WTC11 (cell line): ENCODE measurements around the gene EFHD2.

ENCODE experiments used
- NR2C2 ChIP-seq: sonication (generic); formaldehyde crosslinking; IDR thresholded peaks from 2 replicates; pipeline ENCODE4 v1.8.0; 2022; ENCODE audit warnings: mild to moderate bottlenecking, missing genetic modification reagents
- TCF7 ChIP-seq: sonication (generic); formaldehyde crosslinking; IDR thresholded peaks from 2 replicates; pipeline ENCODE4 v1.8.0; 2022; ENCODE audit warnings: mild to moderate bottlenecking, low read depth, missing genetic modification reagents, moderate library complexity
- ZNF263 ChIP-seq: sonication (generic); formaldehyde crosslinking; IDR thresholded peaks from 2 replicates; pipeline ENCODE4 v1.8.1; 2022; ENCODE audit warnings: low read depth, mild to moderate bottlenecking, moderate library complexity, missing genetic modification reagents
- TF ChIP-seq, protein P1 (sequence below): fragments of 200-600 bp; IDR thresholded peaks from 2 replicates; pipeline ENCODE4 v1.8.0; 2022; ENCODE audit warnings: antibody characterized with exemption
- TF ChIP-seq, protein P2 (sequence below): sonication (generic); formaldehyde crosslinking; IDR thresholded peaks from 2 replicates; pipeline ENCODE4 v1.8.1; 2022; ENCODE audit warnings: low read depth, missing genetic modification reagents, borderline replicate concordance
- TF ChIP-seq, protein P3 (sequence below): sonication (generic); formaldehyde crosslinking; IDR thresholded peaks from 2 replicates; pipeline ENCODE4 v1.8.0; 2022; ENCODE audit warnings: mild to moderate bottlenecking, missing genetic modification reagents

DNA sequence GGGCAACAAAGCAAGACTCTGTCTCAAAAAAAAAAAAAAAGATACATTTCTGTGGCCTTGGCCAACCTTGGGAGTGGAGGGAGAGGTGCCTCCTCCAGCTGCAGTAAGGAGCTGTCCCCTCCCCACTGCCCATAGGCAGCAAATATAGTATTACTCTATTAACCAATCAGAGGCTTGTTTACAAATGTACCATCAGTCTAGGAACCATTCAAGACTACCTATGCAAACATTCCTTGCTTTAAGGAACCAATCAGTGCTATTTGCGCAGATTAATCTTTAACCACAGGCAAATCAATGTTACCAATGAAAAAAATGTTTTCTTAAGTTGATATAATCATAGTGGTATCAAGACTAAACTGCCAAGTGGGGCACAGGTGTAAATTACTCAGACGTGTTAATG, 47.9 kb downstream of the EFHD2 start:
- TF ChIP-seq, protein P1, sequence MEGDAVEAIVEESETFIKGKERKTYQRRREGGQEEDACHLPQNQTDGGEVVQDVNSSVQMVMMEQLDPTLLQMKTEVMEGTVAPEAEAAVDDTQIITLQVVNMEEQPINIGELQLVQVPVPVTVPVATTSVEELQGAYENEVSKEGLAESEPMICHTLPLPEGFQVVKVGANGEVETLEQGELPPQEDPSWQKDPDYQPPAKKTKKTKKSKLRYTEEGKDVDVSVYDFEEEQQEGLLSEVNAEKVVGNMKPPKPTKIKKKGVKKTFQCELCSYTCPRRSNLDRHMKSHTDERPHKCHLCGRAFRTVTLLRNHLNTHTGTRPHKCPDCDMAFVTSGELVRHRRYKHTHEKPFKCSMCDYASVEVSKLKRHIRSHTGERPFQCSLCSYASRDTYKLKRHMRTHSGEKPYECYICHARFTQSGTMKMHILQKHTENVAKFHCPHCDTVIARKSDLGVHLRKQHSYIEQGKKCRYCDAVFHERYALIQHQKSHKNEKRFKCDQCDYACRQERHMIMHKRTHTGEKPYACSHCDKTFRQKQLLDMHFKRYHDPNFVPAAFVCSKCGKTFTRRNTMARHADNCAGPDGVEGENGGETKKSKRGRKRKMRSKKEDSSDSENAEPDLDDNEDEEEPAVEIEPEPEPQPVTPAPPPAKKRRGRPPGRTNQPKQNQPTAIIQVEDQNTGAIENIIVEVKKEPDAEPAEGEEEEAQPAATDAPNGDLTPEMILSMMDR: no peak
- TF ChIP-seq, protein P2, sequence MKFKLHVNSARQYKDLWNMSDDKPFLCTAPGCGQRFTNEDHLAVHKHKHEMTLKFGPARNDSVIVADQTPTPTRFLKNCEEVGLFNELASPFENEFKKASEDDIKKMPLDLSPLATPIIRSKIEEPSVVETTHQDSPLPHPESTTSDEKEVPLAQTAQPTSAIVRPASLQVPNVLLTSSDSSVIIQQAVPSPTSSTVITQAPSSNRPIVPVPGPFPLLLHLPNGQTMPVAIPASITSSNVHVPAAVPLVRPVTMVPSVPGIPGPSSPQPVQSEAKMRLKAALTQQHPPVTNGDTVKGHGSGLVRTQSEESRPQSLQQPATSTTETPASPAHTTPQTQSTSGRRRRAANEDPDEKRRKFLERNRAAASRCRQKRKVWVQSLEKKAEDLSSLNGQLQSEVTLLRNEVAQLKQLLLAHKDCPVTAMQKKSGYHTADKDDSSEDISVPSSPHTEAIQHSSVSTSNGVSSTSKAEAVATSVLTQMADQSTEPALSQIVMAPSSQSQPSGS (CRISPR knock-in tag): no peak
- TF ChIP-seq ZNF263 (CRISPR knock-in tag): no peak
- TF ChIP-seq, protein P3, sequence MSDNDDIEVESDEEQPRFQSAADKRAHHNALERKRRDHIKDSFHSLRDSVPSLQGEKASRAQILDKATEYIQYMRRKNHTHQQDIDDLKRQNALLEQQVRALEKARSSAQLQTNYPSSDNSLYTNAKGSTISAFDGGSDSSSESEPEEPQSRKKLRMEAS (CRISPR knock-in tag): no peak
- no peak for TF ChIP-seq TCF7 (CRISPR knock-in tag)
- no peak for TF ChIP-seq NR2C2 (CRISPR knock-in tag)
